ENCODE results near the gene TMOD2.

Gene TMOD2

DNA sequence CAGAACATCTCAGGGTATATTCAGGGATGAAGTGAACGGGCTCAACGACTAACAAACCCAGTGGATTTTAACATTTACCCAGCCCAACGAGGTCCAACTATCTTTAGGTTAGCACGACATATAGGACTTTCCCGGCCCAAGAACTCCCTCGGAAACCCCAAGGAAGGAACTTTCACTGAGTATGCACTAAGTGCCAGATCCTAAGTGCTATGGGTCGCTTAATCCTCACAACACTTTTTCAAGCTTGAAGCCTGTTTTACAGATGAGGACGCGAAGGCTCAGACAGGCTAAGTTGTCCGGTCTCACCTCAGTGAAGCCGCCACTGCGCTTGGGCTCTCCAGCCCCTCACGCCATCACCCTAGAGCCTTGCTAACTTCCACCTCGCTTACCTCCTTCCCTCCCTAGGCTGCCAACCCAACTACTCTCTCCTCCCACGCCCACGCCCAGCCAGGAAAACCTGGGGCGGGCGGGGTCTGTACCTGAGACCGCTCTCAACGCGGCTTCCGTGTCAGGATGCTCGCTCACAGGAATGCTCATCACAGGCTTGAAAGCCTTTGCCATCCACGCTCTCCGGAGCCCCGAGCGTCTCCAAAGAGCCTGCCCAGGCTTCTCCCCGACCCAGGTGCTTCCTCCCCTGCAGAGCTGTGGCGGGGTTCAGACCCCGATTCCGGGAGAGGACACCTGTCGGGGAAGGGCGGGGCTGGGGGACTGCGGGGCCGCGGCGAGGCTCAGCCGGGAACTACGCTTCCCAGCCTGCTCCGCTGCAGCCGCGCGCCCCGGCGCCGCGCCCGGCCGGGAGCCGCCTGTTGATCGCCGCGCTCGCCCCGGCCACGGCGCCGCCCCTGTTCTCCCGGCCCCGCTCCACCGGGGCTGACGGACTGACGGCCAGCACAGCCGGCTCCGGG lies at the start of gene TMOD2:
TSS of gene TMOD2 (plus strand) at position 806 of the 905 bp plus-strand sequence. CDS start 14,845 bp downstream, outside the sequence.
- TF ChIP-seq, protein P1, sequence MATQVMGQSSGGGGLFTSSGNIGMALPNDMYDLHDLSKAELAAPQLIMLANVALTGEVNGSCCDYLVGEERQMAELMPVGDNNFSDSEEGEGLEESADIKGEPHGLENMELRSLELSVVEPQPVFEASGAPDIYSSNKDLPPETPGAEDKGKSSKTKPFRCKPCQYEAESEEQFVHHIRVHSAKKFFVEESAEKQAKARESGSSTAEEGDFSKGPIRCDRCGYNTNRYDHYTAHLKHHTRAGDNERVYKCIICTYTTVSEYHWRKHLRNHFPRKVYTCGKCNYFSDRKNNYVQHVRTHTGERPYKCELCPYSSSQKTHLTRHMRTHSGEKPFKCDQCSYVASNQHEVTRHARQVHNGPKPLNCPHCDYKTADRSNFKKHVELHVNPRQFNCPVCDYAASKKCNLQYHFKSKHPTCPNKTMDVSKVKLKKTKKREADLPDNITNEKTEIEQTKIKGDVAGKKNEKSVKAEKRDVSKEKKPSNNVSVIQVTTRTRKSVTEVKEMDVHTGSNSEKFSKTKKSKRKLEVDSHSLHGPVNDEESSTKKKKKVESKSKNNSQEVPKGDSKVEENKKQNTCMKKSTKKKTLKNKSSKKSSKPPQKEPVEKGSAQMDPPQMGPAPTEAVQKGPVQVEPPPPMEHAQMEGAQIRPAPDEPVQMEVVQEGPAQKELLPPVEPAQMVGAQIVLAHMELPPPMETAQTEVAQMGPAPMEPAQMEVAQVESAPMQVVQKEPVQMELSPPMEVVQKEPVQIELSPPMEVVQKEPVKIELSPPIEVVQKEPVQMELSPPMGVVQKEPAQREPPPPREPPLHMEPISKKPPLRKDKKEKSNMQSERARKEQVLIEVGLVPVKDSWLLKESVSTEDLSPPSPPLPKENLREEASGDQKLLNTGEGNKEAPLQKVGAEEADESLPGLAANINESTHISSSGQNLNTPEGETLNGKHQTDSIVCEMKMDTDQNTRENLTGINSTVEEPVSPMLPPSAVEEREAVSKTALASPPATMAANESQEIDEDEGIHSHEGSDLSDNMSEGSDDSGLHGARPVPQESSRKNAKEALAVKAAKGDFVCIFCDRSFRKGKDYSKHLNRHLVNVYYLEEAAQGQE (IDR thresholded peaks at IDR 0.05; ENCODE audit: low read depth): no peak
- no peak for TF ChIP-seq CREB1 (IDR thresholded peaks at IDR 0.05; ENCODE audit: low read depth)
- no peak for TF ChIP-seq CEBPB (IDR thresholded peaks at IDR 0.05)
- TF ChIP-seq NFIC (IDR thresholded peaks at IDR 0.05): no peak
- peak; percentile 85 for TF ChIP-seq EGR1 (IDR thresholded peaks at IDR 0.05)

DNA sequence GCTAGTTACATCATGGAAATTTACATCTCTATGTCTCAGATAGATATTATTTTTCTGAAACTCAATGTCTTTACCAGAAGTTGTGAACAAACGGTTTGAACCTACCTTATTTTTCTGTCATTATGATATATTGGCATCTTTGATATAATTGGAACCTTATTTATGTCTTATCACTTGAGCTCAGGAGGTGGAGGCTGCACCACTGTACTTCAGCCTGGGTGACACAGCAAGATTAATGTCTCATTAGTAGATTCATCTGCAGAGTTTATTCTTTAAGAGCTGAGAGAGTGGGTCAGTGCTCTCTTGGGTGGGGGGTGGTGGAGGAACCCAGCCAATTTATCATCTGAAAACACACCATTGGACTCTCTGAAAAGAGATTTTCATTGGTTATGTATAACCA lies 48.7 kb upstream of the TMOD2 start:
- TF ChIP-seq CREB1 (IDR thresholded peaks at IDR 0.05; ENCODE audit: low read depth): no peak
- no peak for TF ChIP-seq FOXM1 (IDR thresholded peaks at IDR 0.05; ENCODE audit: borderline replicate concordance, low read depth)
- no peak for TF ChIP-seq EP300 (IDR thresholded peaks at IDR 0.05; ENCODE audit: borderline replicate concordance)
- TF ChIP-seq EGR1 (IDR thresholded peaks at IDR 0.05): no peak

DNA sequence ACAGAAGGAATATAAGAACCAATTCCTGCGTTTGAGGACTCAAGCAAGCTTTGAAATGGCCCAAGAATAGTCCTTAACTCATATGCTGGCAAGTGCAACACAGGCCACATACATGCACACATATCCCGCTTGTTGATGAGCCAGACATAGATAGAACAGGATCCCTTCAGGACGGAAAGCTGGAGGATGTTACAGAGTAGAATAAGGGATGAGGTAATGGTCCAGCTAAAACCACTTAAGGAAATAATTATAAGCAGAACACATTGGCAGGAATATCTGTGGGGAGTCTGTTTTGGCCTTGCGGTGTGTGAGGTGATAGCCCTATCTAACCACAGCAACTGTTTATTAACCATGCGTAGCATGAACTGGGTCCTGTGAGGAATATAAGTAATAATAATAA lies 45.1 kb upstream of the TMOD2 start:
- TF ChIP-seq EP300 (IDR thresholded peaks at IDR 0.05; ENCODE audit: borderline replicate concordance) (no peak), EGR1 (IDR thresholded peaks at IDR 0.05) (no peak), FOXM1 (IDR thresholded peaks at IDR 0.05; ENCODE audit: borderline replicate concordance, low read depth) (no peak)
- TF ChIP-seq, protein P1 (IDR thresholded peaks at IDR 0.05; ENCODE audit: low read depth): no peak

DNA sequence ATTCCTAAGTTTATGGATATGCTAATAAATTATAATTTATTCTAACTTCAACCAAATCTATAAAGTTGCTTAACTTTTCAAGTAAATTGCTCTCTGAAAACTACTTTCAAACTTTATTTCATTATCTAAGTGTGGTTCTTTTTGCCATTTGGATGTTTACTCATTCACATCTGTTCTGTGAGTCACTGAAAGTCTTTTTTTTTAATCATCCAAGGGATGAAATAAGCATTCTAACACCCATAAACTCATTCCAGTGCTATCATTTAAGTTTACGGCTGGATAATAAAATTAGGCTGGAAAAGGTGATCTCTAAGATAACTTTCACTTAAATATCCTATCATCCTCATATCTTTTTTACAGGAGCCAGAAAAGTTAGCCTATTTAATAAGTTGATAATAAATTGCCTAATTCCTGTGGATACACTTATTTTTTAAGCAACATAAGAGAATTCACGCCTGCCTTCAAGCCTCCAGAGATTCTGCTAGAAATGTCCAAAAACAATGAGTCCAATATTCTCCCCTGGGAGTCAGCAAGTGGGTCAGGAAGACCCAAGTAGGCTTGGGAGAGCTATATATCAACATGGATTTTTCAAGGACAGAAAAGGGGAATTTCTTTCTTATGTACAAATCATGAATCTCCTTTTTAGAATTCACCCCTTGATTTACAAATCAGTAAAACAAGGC lies 44.3 kb upstream of the TMOD2 start:
- TF ChIP-seq, protein P2, sequence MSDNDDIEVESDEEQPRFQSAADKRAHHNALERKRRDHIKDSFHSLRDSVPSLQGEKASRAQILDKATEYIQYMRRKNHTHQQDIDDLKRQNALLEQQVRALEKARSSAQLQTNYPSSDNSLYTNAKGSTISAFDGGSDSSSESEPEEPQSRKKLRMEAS (IDR thresholded peaks at IDR 0.05): no peak
- TF ChIP-seq CEBPB (IDR thresholded peaks at IDR 0.05): no peak
- no peak for TF ChIP-seq RAD21 (IDR thresholded peaks at IDR 0.05; ENCODE audit: low read depth)
- no peak for TF ChIP-seq YY1 (IDR thresholded peaks at IDR 0.05; ENCODE audit: low read depth)

DNA sequence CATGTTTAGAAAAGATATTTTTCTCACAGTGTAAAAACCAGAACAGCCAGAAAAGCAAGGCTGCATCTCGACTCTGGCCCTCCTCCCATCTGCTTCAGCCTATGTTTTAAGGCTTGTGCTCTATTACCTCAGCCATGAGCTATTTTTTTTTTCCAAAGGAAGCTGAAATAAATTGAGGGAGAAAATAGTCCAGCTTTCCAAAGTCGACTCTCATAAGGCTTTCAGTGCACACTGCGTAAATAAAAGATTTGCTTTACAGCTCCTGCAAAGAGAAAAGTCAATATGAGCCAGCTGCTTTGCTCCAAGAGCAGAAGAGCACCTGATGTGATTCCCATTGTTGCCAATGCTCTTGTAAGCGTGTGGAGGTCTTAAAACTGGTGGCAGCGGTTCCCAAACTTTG lies 43.4 kb upstream of the TMOD2 start:
- TF ChIP-seq CEBPB (IDR thresholded peaks at IDR 0.05) (no peak), ZBTB7A (IDR thresholded peaks at IDR 0.05; ENCODE audit: low read depth) (no peak), TAF1 (IDR thresholded peaks at IDR 0.05; ENCODE audit: low read depth) (no peak), TEAD4 (IDR thresholded peaks at IDR 0.05) (no peak), RAD21 (IDR thresholded peaks at IDR 0.05; ENCODE audit: low read depth) (no peak), FOXM1 (IDR thresholded peaks at IDR 0.05; ENCODE audit: borderline replicate concordance, low read depth) (no peak), EGR1 (IDR thresholded peaks at IDR 0.05) (no peak), EP300 (IDR thresholded peaks at IDR 0.05; ENCODE audit: borderline replicate concordance) (no peak), CREB1 (IDR thresholded peaks at IDR 0.05; ENCODE audit: low read depth) (no peak), NFIC (IDR thresholded peaks at IDR 0.05) (no peak)
- TF ChIP-seq, protein P3, sequence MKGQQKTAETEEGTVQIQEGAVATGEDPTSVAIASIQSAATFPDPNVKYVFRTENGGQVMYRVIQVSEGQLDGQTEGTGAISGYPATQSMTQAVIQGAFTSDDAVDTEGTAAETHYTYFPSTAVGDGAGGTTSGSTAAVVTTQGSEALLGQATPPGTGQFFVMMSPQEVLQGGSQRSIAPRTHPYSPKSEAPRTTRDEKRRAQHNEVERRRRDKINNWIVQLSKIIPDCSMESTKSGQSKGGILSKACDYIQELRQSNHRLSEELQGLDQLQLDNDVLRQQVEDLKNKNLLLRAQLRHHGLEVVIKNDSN (IDR thresholded peaks at IDR 0.05): no peak

DNA sequence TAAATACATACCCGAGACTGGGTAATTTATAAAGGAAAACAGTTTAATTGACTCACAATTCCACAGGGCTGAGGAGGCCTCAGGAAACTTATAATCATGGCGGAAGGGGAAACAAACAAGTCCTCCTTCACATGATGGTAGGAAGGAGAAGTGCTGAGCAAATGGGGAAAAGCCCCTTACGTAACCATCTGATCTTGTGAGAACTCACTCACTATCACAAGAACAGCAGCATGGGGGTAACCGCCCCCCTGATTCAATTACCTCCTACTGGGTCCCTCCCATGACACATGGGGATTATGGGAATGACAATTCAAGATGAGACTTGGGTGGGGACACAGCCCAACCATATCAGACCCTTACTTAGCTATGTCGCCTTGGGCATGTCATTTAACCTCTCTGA lies 42.4 kb upstream of the TMOD2 start:
- TF ChIP-seq, protein P1 (IDR thresholded peaks at IDR 0.05; ENCODE audit: low read depth): no peak
- TF ChIP-seq, protein P3 (IDR thresholded peaks at IDR 0.05): no peak
- no peak for TF ChIP-seq TCF12 (IDR thresholded peaks at IDR 0.05; ENCODE audit: low read depth)
- TF ChIP-seq YY1 (IDR thresholded peaks at IDR 0.05; ENCODE audit: low read depth): no peak
- TF ChIP-seq CREB1 (IDR thresholded peaks at IDR 0.05; ENCODE audit: low read depth): no peak
- TF ChIP-seq ZBTB7A (IDR thresholded peaks at IDR 0.05; ENCODE audit: low read depth): no peak
- TF ChIP-seq, protein P2 (IDR thresholded peaks at IDR 0.05): no peak
- no peak for TF ChIP-seq FOXM1 (IDR thresholded peaks at IDR 0.05; ENCODE audit: borderline replicate concordance, low read depth)
- no peak for TF ChIP-seq EGR1 (IDR thresholded peaks at IDR 0.05)

Measured in Ishikawa (cell line).